OCI-LY7 (cell line): ENCODE data around the gene CLTCL1. TPM values are rescaled to one million over a fixed set of nuclear protein-coding genes. Genes with fewer than 3 reads are reported as not detected.
"Not testable (repeated sequence)": the region's sequence is repeated elsewhere in the genome, so short reads cannot be mapped to it uniquely, and the experiment has no call there.

ENCODE experiments used
- BruUV-seq: library from RNA; stranded (reverse); fragments of 400-500 nt; replicated peaks from 2 replicates; lab custom pipeline; 2021; lab: Mats Ljungman, UMichigan
- CTCF ChIA-PET: fragments of 300-600 bp; sonication (Branson Sonifier 250); formaldehyde crosslinking; loops from one replicate; lab custom pipeline; 2022; ENCODE audit warnings: antibody characterized with exemption; ENCODE audit not compliant: unreplicated experiment; lab: Charles Lee
- POLR2A ChIA-PET: fragments of 300-600 bp; sonication (Branson Sonifier 250); formaldehyde crosslinking; loops from one replicate; lab custom pipeline; 2022; ENCODE audit warnings: antibody characterized with exemption; lab: Charles Lee
- DNase-seq: peaks from one replicate; pipeline ENCODE4 v3.0.0-alpha.2; 2015; ENCODE audit warnings: low spot score
- H2AFZ ChIP-seq: fragments of 200-600 bp; sonication (generic), shearing (Covaris generic); 2 replicates; pipeline ENCODE4 v1.6.1; 2014; ENCODE audit warnings: mild to moderate bottlenecking, antibody characterized with exemption, low read length, moderate library complexity
- H3K27ac ChIP-seq: fragments of 200-600 bp; sonication (generic); 2 replicates; pipeline ENCODE4 v1.5.1; 2014; ENCODE audit warnings: mixed run types, low read depth, mild to moderate bottlenecking, moderate library complexity, low read length, inconsistent platforms; ENCODE audit not compliant: poor library complexity, severe bottlenecking
- H3K36me3 ChIP-seq: fragments of 200-600 bp; sonication (generic); 2 replicates; pipeline ENCODE4 v1.6.1; 2014; ENCODE audit warnings: mild to moderate bottlenecking, antibody characterized with exemption, low read length, moderate library complexity, mixed read lengths; ENCODE audit not compliant: insufficient read depth
- H3K4me1 ChIP-seq: fragments of 200-600 bp; sonication (generic); 2 replicates; pipeline ENCODE4 v1.5.1; 2014; ENCODE audit warnings: mild to moderate bottlenecking, low read length; ENCODE audit not compliant: insufficient read depth, poor library complexity, severe bottlenecking
- H3K4me2 ChIP-seq: fragments of 200-600 bp; sonication (generic); 2 replicates; pipeline ENCODE4 v1.6.1; 2014; ENCODE audit warnings: mild to moderate bottlenecking, low read length
- H3K4me3 ChIP-seq: fragments of 200-600 bp; sonication (generic); 2 replicates; pipeline ENCODE4 v1.5.1; 2014; ENCODE audit warnings: mild to moderate bottlenecking, low read depth, low read length; ENCODE audit not compliant: poor library complexity, severe bottlenecking
- H3K79me2 ChIP-seq: fragments of 200-600 bp; sonication (generic); 2 replicates; pipeline ENCODE4 v1.6.1; 2016; ENCODE audit warnings: low read depth, mild to moderate bottlenecking, low read length, moderate library complexity, mixed read lengths; ENCODE audit not compliant: insufficient read depth
- H3K9me2 ChIP-seq: fragments of 200-600 bp; sonication (generic); 2 replicates; pipeline ENCODE4 v1.6.1; 2016; ENCODE audit warnings: mild to moderate bottlenecking, low read length, mixed read lengths; ENCODE audit not compliant: insufficient read depth
- H3K9me3 ChIP-seq: fragments of 200-600 bp; sonication (generic); 2 replicates; pipeline ENCODE4 v1.6.1; 2014; ENCODE audit warnings: mild to moderate bottlenecking, mixed run types, low read length, mixed read lengths
- H4K20me1 ChIP-seq: fragments of 200-600 bp; sonication (generic); 2 replicates; pipeline ENCODE4 v1.6.1; 2014; ENCODE audit warnings: mild to moderate bottlenecking, antibody characterized with exemption, low read length, moderate library complexity, mixed read lengths; ENCODE audit not compliant: insufficient read depth
- CTCF ChIP-seq: fragments of 200-600 bp; sonication (generic); conservative IDR thresholded peaks from 2 replicates; pipeline ENCODE4 v1.5.1; 2014; ENCODE audit warnings: mild to moderate bottlenecking, antibody characterized with exemption, low read length, moderate library complexity, mixed read lengths
- EZH2phosphoT487 ChIP-seq: fragments of 200-600 bp; sonication (generic); IDR thresholded peaks from 2 replicates; pipeline ENCODE4 v1.6.1; 2018; ENCODE audit warnings: low read depth, borderline replicate concordance, mild to moderate bottlenecking, mixed run types, antibody characterized with exemption, low read length, moderate library complexity, mixed read lengths
- intact Hi-C: fragments of 100-400 bp; cut with micrococcal nuclease; formaldehyde crosslinking; loops from one replicate; pipeline ENCODE4 v1.10.0; 2022; ENCODE audit not compliant: unreplicated experiment
- total RNA-seq, 2 experiments: library from RNA; depleted of rRNA in 1 of 2; stranded (reverse); fragments of >200 nt in 1 of 2; shearing (Covaris generic) in 1 of 2; gene quantifications; 2 replicates each; pipeline ENCODE4 v1.2.3, GENCODE V29; 2014 to 2022

CLTCL1 gene
- total RNA-seq, 2 experiments from 2014 or later = 0.44 to 0.99 TPM

- CTCF ChIA-PET = no interaction called here
- POLR2A ChIA-PET = no interaction called here
- H2AFZ ChIP-seq = no peak overlapping the region
- H3K4me3 ChIP-seq = no peak overlapping the region
- H3K27ac ChIP-seq = no peak overlapping the region
- no peaks in the 10 kb centered on the region for H3K4me1 ChIP-seq
- BruUV-seq = no TSS peak
- H3K79me2 ChIP-seq = no peaks in the 10 kb centered on the region
- no peak for DNase-seq
- H3K9me2 ChIP-seq = no peaks in the 10 kb centered on the region
- no peaks in the 10 kb centered on the region for H4K20me1 ChIP-seq
- TF ChIP-seq EZH2phosphoT487 = no peak
- no peak for TF ChIP-seq CTCF
- H3K36me3 ChIP-seq = no peaks in the 10 kb centered on the region
- no peak overlapping the region for H3K4me2 ChIP-seq
- intact Hi-C loops = no loop called here
- H3K9me3 ChIP-seq = peaks cover 11% of the 10 kb centered on the region; the same call in 1 of the 2 replicates
Measured at GRCh38 chr22:19319281-19319680, 27.8 kb upstream of the CLTCL1 start.

GRCh38 chr22:19317865-19318264 lies 26.3 kb upstream of the CLTCL1 start:
- Histone ChIP-seq H3K9me3 (peaks cover 11% of the 10 kb centered on the region; the same call in 1 of the 2 replicates), H4K20me1 (no peaks in the 10 kb centered on the region), H3K27ac (no peak overlapping the region), H3K4me1 (no peaks in the 10 kb centered on the region), H3K4me2 (no peak overlapping the region), H3K79me2 (no peaks in the 10 kb centered on the region), H3K9me2 (no peaks in the 10 kb centered on the region), H3K36me3 (no peaks in the 10 kb centered on the region), H3K4me3 (no peak overlapping the region), H2AFZ (no peak overlapping the region)
- DNase-seq = no peak
- intact Hi-C loops = no loop called here
- no TSS peak for BruUV-seq
- ChIA-PET CTCF (no interaction called here), POLR2A (no interaction called here)
- TF ChIP-seq CTCF = no peak
- TF ChIP-seq EZH2phosphoT487 = no peak

- Histone ChIP-seq H3K36me3 (no peaks in the 10 kb centered on the region), H3K4me2 (no peak overlapping the region), H3K27ac (no peak overlapping the region), H3K4me3 (no peak overlapping the region), H3K4me1 (no peaks in the 10 kb centered on the region), H3K79me2 (no peaks in the 10 kb centered on the region), H3K9me3 (no peaks in the 10 kb centered on the region), H2AFZ (no peak overlapping the region), H3K9me2 (no peaks in the 10 kb centered on the region), H4K20me1 (no peaks in the 10 kb centered on the region)
- intact Hi-C loops = no loop called here
- ChIA-PET POLR2A (no interaction called here), CTCF (no interaction called here)
- no peak for DNase-seq
- BruUV-seq = no TSS peak
- TF ChIP-seq CTCF (no peak), EZH2phosphoT487 (no peak)
Measured at GRCh38 chr22:19307872-19308271, 16.4 kb upstream of the CLTCL1 start.

- DNase-seq, H3K4me1 ChIP-seq, BruUV-seq, H3K9me2 ChIP-seq, H3K79me2 ChIP-seq, H3K4me3 ChIP-seq, H3K4me2 ChIP-seq, H2AFZ ChIP-seq, H3K36me3 ChIP-seq, H3K9me3 ChIP-seq, POLR2A ChIA-PET, H3K27ac ChIP-seq, H4K20me1 ChIP-seq, CTCF ChIA-PET, intact Hi-C loops: not testable (repeated sequence)
Measured at GRCh38 chr22:19306535-19306934, 15.0 kb upstream of the CLTCL1 start.
